NCI-H2029 (cell line): ENCODE data around the gene RERG.

Source experiments
- DNase-seq: peaks from one replicate; lab custom pipeline; 2025; lab: John Stamatoyannopoulos, UW

The RERG gene

GRCh38 chr12:15186597-15186996 is 34.6 kb downstream of the RERG start:
- DNase-seq: no peak

- DNase-seq: no peak
Observed at GRCh38 chr12:15184484-15184883, 36.7 kb downstream of the RERG start.

- DNase-seq: no peak
Observed at GRCh38 chr12:15183821-15184220, 37.4 kb downstream of the RERG start.

- DNase-seq: no peak
Observed at GRCh38 chr12:15181017-15181683, 40.1 kb downstream of the RERG start.

GRCh38 chr12:15180325-15180724 is 40.9 kb downstream of the RERG start:
- no peak for DNase-seq

GRCh38 chr12:15179672-15180071 is 41.5 kb downstream of the RERG start:
- DNase-seq: no peak

GRCh38 chr12:15173142-15173541 is 48.1 kb downstream of the RERG start:
- DNase-seq: no peak

- no peak for DNase-seq
Observed at GRCh38 chr12:15172060-15172822, 49.0 kb downstream of the RERG start.

- no peak for DNase-seq
Observed at GRCh38 chr12:15171012-15171655, 50.1 kb downstream of the RERG start.

- no peak for DNase-seq
Observed at GRCh38 chr12:15168026-15168678, 53.1 kb downstream of the RERG start.

- no peak for DNase-seq
Observed at GRCh38 chr12:15165012-15165659, 56.1 kb downstream of the RERG start.

GRCh38 chr12:15163030-15163976 is 57.9 kb downstream of the RERG start:
- no peak for DNase-seq

GRCh38 chr12:15158083-15158482 is 63.1 kb downstream of the RERG start:
- DNase-seq: no peak

- DNase-seq: no peak
Observed at GRCh38 chr12:15157269-15157671, 63.9 kb downstream of the RERG start.

- peak; percentile 25 for DNase-seq
Observed at GRCh38 chr12:15155271-15155670, 65.9 kb downstream of the RERG start.

- DNase-seq: no peak
Observed at GRCh38 chr12:15154103-15154502, 67.1 kb downstream of the RERG start.

- DNase-seq: no peak
Observed at GRCh38 chr12:15152868-15153267, 68.3 kb downstream of the RERG start.

GRCh38 chr12:15152456-15152855 is 68.8 kb downstream of the RERG start:
- DNase-seq: no peak

GRCh38 chr12:15151161-15152091 is 69.8 kb downstream of the RERG start:
- DNase-seq: no peak

GRCh38 chr12:15146585-15146984 is 74.6 kb downstream of the RERG start:
- DNase-seq: no peak
